Kidney epithelial cell (primary cell): ENCODE results near the gene VPS25. TPM values are rescaled to one million over a fixed set of nuclear protein-coding genes. Genes with fewer than 3 reads are reported as not detected.

ENCODE experiments used
- DNase-seq: peaks from one replicate; pipeline ENCODE4 v3.0.0-alpha.2; 2010; ENCODE audit warnings: low read depth
- H3K27me3 ChIP-seq: 2 replicates; pipeline ENCODE4 v1.6.0; 2011; ENCODE audit warnings: low read length; ENCODE audit not compliant: control insufficient read depth, insufficient read depth
- H3K36me3 ChIP-seq: 2 replicates; pipeline ENCODE4 v1.5.1; 2011; ENCODE audit warnings: low read length; ENCODE audit not compliant: control insufficient read depth, insufficient read depth
- H3K4me3 ChIP-seq: 2 replicates; pipeline ENCODE4 v1.5.1; 2011; ENCODE audit warnings: low read depth, mild to moderate bottlenecking, control low read depth, low read length
- CTCF ChIP-seq: IDR thresholded peaks from 2 replicates; pipeline ENCODE4 v1.5.1; 2011; ENCODE audit warnings: mild to moderate bottlenecking, moderate library complexity, low read length, control low read depth, inconsistent platforms; ENCODE audit not compliant: insufficient read depth, poor library complexity, severe bottlenecking
- total RNA-seq: library from RNA; depleted of rRNA; stranded (reverse); fragments of >200 nt; gene quantifications from 2 replicates; pipeline ENCODE4 v1.2.3, GENCODE V29; 2015

VPS25 gene
- total RNA-seq, 1 donor from 2014 or later: 144 TPM

- Histone ChIP-seq H3K36me3 (peaks cover 3% of the 10 kb centered on the region), H3K27me3 (no peaks in the 10 kb centered on the region), H3K4me3 (no peak overlapping the region)
- no peak for TF ChIP-seq CTCF
- DNase-seq: no peak
Measured at GRCh38 chr17:42778570-42778969, 5.3 kb downstream of the VPS25 start.

- H3K27me3 ChIP-seq: peaks cover 2% of the 10 kb centered on the region
- no peak overlapping the region for H3K4me3 ChIP-seq
- peaks cover 3% of the 10 kb centered on the region for H3K36me3 ChIP-seq
- DNase-seq: no peak
- TF ChIP-seq CTCF: no peak
Measured at GRCh38 chr17:42779304-42779935, 6.2 kb downstream of the VPS25 start.

GRCh38 chr17:42779936-42780850, 6.9 kb downstream of the VPS25 start, which contains the start of gene WNK4:
TSS of gene WNK4 (plus strand) at chr17:42780610. CDS start at chr17:42780699, 89 bp downstream.
- peak within 1 kb of the TSS; percentile 57 for H3K4me3 ChIP-seq
- peaks cover 3% of the 10 kb centered on the region for H3K36me3 ChIP-seq
- TF ChIP-seq CTCF: no peak
- no peak for DNase-seq
- H3K27me3 ChIP-seq: peaks cover 2% of the 10 kb centered on the region

- no peak for TF ChIP-seq CTCF
- peaks cover 2% of the 10 kb centered on the region for H3K27me3 ChIP-seq
- H3K36me3 ChIP-seq: peaks cover under 1% of the 10 kb centered on the region
- peak overlapping the region; percentile 57 for H3K4me3 ChIP-seq
- no peak for DNase-seq
Measured at GRCh38 chr17:42780851-42781638, 7.8 kb downstream of the VPS25 start.

- no peak for TF ChIP-seq CTCF
- DNase-seq: no peak
- Histone ChIP-seq H3K36me3 (no peaks in the 10 kb centered on the region), H3K27me3 (peaks cover 2% of the 10 kb centered on the region), H3K4me3 (peak overlapping the region; percentile 57)
Measured at GRCh38 chr17:42781639-42782165, 8.5 kb downstream of the VPS25 start.
